Caki2 (cell line): Measurements from ENCODE around the gene LRPAP1. TPM values are rescaled to one million over a fixed set of nuclear protein-coding genes. Genes with fewer than 3 reads are reported as not detected.

Experiments used
- DNase-seq: peaks from one replicate; pipeline ENCODE4 v3.0.0-alpha.2; 2015; ENCODE audit warnings: low read depth
- in situ Hi-C: cut with HindIII; loops from 2 replicates; pipeline ENCODE4 v1.10.0; 2016; ENCODE audit warnings: low sequenced_read_pairs, low pct_unique_long_range_greater_than_20kb, mixed read lengths
- total RNA-seq: library from RNA; depleted of rRNA; stranded (reverse); fragments of >200 nt; shearing (Covaris generic); gene quantifications from 2 replicates; pipeline ENCODE4 v1.2.3, GENCODE V29; 2014; ENCODE audit warnings: low replicate concordance

The LRPAP1 gene
- total RNA-seq, 1 experiment from 2014 or later = 183 TPM

- DNase-seq = no peak
- in situ Hi-C loops = no loop called here
Measured at GRCh38 chr4:3523628-3524221, 8.5 kb downstream of the LRPAP1 start.

GRCh38 chr4:3523146-3523627 is 9.0 kb downstream of the LRPAP1 start:
- in situ Hi-C loops = no loop called here
- DNase-seq = no peak

GRCh38 chr4:3522651-3523050 is 9.6 kb downstream of the LRPAP1 start:
- no peak for DNase-seq
- in situ Hi-C loops = no loop called here

DNA sequence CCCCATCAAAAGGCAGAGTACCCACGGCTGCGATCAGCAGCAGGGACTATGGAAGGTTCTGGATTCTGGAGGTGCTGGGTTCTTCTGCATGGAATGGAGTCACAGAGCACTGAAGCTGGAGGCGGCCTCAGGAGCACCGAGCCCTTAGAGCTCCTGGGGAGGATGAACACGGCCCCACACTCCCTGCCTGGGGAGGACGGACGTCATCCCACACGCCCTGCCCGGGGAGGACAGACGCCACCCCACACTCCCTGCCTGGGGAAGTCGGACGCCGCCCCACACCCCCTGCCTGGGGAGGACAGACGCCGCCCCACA is 9.9 kb downstream of the LRPAP1 start:
- DNase-seq = no peak
- in situ Hi-C loops = no loop called here

- in situ Hi-C loops = no loop called here
- no peak for DNase-seq
Measured at GRCh38 chr4:3521621-3522325, 10.4 kb downstream of the LRPAP1 start.

DNA sequence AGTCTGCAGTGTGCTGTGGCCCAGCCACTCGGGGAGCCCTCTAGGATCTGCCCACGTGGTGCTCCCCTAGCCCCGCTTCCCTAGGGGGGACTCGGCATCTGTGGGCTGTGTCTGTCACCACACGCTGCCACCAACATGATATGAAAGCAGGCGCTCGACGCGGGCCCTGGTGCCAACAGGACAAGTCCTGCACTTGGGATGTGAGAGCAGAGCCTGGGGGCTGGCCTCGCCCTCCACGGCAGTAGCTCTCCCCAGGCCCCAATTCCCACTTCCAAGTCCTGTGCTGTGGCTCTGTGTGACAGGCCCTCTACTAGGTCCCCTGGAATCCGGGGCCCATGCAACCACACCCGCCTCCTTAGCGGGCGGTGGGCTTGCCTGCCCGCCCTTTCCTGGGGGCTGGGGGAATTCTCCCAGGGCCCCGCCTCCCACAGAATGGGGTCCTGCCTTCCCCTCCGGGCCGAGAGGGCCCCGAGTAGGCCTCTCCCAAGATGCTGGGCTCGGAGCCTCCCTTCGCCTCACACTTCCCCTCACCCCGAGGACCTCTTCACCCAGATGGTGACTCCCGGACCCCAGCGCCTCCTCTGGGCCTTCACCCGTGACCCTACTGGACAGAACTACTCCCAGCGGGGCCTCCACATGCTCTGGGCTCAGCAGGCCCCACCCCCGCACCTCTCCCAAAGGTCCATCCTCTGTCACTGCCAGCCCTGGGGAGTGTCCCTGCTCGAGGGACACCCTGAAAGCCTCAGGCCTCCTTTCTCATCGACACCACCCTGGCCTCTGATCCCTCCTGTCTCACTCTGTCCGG is 11.2 kb downstream of the LRPAP1 start:
- DNase-seq = no peak
- in situ Hi-C loops = no loop called here

DNA sequence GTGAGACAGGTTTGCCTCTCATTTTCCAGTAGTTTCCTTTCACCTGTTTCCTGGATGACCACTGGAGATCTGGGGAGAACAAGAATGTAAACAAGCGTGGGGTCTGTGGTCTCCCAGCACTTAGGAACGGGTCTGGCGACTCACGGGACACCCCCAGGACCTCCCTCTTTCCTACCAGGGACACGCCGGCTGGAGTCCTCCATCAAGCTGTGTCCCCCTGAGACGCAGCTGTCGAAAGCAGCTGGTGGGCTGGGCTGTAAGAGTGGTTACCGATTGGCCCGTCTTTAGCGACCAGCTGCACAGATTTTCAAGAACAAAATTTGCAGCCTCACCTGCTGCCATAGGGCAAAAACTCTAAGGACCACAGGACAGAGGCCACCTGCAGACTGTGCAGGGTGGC is 11.9 kb downstream of the LRPAP1 start:
- in situ Hi-C loops = no loop called here
- no peak for DNase-seq

DNA sequence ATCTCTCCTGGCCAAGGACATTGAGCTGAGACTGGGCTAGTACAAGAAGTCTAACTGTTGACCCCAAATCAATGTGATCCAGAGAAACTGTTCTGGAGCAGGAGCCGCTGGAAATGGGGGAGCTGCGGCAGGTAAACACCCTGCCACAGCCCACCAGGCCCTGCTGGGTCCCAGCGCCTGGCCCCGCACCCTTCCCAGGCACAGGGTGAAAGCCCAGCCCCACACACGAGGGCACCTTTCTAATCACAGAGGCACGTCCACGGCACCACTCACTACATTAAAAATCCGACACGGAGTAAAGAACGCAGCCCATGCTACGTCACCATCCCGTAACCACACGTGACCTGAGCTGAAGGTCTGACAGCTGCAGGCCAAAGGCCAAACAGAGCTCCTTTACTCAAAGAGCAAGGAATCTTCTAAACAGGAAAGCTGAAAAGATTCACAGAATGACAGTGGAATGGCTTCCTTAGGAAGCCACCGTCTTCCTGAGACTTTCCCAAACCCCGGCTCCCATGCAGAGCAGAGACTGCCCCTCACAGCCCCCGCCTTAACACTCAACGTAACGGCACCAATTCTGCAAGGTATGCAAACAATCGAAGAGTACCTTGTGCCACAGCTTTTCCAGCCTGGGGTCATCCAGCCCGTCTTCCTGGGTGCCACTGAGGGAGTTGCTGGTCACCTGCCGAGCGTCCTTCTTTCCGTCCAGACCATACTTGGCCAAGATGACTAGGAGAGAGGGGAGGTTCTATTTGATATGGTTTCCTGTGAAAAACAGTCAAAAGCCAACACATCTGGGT is 12.6 kb downstream of the LRPAP1 start:
- in situ Hi-C loops = no loop called here
- DNase-seq = no peak

DNA sequence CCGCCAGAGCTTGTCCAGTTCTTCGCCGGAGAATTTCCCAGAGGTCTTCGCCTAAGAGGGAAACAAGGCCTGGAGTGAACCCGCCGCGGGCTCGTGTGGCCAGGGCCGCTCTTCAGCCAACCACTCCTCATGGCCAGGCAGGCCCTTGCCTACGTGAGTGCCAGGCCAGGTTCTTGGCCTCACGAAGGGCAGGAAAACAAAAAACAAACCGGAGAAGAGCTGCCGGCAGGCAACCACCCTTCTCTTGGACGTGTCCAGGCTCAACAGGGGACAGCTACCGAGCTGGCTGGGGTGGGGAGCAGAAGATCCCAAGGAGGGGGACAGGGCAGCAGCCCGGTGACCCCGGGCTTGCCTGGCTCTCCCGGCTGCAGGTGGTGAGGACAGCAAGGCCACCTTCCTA is 13.3 kb downstream of the LRPAP1 start:
- in situ Hi-C loops = no loop called here
- no peak for DNase-seq

DNA sequence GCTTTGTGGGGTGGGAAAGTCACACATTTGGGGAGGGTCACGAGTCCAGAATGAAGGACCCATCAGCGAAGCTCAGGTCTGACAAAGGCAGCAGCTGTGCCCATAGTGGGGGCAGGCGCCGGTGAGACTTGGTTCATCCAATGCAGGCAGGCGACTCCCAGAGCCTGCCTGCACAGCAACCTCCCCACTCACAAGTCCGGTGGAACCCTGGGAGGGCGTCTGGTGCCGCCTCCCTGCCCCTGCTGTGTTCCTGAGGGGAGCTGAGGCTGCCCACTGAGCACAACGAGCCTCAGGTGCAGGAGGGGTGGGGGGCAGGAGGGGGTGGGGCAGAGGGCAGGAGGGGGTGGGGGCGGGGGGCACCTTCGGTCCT is 13.7 kb downstream of the LRPAP1 start:
- DNase-seq = no peak
- in situ Hi-C loops = no loop called here

DNA sequence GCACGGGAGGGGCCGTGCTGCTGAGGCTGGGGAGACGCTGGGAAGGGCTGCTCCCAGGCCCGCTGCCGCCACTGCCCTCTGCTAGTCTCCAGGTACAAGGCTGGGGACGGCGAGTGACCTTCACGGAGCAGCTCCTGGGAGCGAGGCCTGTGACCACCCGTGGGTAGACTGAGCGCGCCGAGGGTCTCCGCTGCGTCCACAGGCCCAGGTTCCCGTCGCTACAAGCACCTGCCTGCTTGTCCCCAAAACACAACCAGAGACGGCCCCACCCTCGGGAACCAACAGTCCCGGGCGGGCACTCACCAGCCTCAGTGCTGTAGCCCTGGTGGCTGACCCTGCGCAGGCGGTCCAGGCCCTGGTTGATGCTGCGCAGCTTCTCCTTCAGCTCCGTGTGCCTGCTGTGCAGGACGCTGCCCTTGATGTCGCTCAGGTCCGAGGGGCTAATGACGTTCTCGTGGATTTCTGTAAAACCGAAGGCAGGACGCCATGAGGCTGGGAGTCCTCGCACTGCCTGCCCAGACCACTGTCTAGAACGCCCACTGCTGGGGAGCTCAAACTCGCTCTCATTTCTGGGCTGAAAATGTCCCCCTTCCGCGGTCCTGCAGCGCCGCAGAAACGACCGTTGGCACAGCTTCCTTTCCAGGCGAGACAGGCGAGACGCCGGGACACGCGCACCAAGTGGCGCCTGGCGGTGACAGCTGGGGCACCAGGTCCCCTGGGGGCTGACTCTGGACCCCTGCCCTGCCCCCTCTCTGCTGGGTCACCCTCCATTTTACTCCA is 14.3 kb downstream of the LRPAP1 start:
- in situ Hi-C loops = no loop called here
- no peak for DNase-seq

DNA sequence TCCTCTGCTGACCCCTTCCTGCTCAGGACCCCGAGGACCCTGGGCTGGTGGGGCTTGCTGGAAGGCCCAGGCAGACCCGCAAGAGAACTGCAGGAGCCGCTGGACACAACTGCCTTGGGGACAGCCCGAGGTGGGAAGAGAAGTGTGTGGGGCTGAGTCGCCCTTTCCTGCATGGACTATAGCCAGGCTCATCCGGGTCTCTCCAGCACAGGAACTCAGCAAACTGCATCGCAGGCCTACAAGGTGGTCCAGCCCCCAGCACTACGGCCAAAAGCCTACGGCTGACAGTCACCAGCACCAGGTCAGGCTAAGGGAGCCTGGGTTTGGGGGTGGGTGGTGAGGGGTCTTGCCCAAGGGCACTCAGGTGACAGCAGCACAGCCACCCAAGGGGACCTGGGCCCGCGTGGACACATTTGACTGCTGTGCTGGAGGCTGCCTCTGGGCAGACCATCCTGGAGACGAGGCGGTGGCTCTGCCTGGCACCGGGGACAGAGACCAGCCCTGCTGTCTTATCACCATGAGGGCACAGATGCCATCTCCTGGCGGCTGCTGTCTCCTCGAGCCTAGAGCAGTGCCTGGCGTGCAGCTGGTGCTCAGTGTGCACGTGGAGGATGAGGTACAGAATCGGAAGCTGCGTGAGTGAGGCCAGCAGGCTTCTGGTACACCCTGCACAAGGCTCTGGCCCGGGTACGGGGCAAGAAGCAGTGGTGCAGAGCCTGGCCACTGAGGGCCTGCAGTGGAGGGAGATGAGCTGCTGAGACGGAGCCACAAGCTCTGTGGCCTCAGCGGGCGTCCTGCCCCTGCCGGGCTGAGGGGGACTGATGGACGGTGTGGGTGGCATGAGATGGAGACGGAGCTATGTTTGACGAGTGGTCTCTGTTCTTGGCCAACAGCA is 15.1 kb downstream of the LRPAP1 start:
- in situ Hi-C loops = no loop called here
- DNase-seq = no peak

GRCh38 chr4:3516061-3516835 is 16.0 kb downstream of the LRPAP1 start:
- no peak for DNase-seq
- in situ Hi-C loops = no loop called here

- in situ Hi-C loops = no loop called here
- DNase-seq = no peak
Measured at GRCh38 chr4:3515646-3516045, 16.6 kb downstream of the LRPAP1 start.

GRCh38 chr4:3514806-3515501 is 17.3 kb downstream of the LRPAP1 start:
- no peak for DNase-seq
- in situ Hi-C loops = no loop called here

DNA sequence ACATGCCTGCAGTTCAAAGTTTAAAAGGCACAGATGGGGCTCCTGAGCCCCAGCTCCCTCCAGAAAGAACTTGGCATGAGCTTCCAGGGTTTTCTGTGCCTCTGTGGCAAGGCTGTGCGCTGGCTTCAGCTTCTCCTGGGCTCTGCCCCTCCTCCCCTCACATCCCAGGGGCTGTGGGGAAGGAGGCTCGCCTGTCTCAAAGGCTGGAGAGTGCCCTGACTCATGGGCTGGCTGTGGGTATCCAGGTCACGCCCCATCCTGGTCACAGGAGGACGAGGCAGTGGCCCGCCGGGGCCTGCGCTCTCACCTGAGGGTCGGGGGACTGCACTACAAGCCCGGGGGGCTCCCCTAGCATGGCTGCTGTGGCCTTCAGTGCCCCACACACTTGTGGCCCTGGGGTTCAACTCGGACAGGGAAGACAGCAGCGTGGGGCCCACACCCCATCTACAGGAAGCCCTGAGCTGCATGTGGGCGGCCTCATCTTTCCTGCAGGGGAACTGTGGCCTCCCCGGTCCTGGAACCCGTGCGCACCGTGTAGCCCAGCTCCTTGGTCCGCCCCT is 17.9 kb downstream of the LRPAP1 start:
- DNase-seq = no peak
- in situ Hi-C loops = no loop called here
